Hippocampal formation (tissue), 2 donors: ENCODE measurements around the gene METAP1D.
A peak's percentile ranks its signal among the peaks of the same experiment; 100 is the strongest.
"Not testable (repeated sequence)": the region's sequence is repeated elsewhere in the genome, so short reads cannot be mapped to it uniquely, and the experiment has no call there.

Source experiments
- DNase-seq, 2 donors: peaks; one replicate each; lab custom pipeline; 2025; lab: John Stamatoyannopoulos, UW

Gene METAP1D

GRCh38 chr2:171999604-172000469 is at the start of gene METAP1D:
Gene METAP1D (plus strand): TSS chr2:171999953. CDS start chr2:171999970, 17 bp downstream.
- peak; percentile 80 to 93 for DNase-seq

DNA sequence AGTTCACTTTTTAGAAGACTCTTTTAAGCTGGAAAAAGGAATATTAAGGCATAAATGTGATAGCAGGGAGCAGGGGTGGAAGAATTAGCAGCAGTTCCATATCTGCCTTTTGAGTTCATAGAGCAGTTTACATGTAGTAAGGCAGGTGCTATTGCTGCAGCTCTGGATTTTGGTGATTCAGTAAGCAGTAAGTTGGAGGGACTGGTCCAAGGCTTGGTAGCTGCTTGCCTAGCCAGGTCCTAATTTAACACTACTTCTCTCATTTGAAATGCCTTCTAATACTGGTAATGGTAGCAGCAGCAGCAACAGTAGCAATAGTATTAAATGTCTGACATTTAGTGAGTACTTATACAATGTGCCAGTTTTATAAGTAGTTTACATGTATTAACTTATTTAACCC is 47.5 kb upstream of the METAP1D start:
- DNase-seq = no peak

DNA sequence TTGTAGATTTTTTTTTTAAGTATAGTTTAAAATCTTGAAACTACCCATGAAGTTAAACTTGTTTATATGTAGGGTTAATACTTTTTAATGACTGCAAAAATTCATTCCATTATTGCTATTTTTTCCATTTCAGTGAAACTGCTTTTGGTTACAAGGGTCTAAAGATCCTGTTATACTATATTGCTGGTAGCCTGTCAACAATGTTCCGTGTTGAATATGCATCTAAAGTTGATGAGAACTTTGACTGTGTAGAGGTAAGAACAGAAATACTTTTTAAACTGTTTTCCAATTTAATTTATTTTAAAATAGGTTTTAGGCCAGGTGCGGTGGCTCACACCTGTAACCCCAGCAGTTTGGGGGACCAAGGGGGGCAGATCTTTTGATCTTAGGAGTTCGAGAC is 47.0 kb upstream of the METAP1D start:
- DNase-seq = no peak

- DNase-seq = no peak
Observed at GRCh38 chr2:171956135-171956825, 43.5 kb upstream of the METAP1D start.

DNA sequence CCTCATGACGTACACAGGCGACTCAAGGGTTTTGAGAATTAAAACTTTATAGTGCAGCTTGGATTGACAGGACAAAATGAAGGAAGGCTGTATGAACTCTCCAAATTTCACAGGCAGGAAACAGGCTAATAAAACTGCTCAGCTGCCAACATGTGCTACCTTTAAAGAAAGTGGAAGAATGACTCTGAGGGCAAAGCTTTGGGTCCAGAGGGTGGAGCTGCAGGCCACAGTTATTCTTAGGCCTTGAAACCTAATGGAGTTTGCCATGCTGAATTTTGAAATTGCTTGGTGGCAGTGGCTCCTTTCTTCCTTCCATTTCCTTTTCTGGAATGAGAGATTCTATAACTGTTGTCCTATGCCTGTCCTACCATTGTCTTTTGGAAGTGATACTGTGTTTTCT is 42.7 kb upstream of the METAP1D start:
- DNase-seq = no peak

DNA sequence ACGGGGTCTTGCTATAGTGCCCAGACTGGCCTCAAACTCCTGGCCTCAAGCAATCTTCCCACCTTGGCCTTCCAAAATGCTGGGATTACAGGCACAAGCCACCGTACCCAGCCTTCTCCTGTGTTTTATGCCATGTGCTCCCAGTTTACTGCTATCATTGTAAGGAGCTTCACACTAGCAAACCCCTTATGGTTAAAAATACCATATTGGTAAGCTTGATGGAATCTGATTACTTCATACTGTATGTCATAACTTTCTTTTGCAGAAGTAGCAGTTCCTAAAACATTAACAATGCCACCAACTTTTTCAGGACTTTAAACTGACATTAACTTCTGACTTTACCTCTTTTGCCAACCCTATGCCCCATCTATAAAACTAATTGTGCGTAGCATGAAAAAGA is 41.3 kb upstream of the METAP1D start:
- DNase-seq = no peak

- DNase-seq = no peak
Observed at GRCh38 chr2:171959998-171960397, 39.8 kb upstream of the METAP1D start.

GRCh38 chr2:171960570-171960969 is 39.2 kb upstream of the METAP1D start:
- DNase-seq = no peak

DNA sequence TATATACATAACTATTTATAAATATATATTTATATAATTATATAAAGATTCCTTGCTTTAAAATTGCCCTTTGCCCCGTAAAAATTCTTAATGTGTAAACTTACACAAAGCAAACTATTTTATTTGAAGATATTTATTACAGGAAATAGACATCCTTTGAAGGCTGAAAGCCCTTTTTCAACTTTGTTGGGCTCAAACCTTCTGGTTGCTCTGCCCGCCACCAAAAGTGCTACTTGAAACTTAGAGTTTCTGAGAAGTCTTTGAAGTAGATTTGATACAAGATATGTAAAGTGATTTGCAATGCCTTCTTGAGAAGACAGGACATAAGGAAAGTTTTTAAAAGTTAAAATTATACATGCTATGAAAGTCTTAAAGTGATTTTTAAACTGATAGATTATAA is 36.6 kb upstream of the METAP1D start:
- DNase-seq = no peak

- no peak for DNase-seq
Observed at GRCh38 chr2:171964308-171964707, 35.4 kb upstream of the METAP1D start.

DNA sequence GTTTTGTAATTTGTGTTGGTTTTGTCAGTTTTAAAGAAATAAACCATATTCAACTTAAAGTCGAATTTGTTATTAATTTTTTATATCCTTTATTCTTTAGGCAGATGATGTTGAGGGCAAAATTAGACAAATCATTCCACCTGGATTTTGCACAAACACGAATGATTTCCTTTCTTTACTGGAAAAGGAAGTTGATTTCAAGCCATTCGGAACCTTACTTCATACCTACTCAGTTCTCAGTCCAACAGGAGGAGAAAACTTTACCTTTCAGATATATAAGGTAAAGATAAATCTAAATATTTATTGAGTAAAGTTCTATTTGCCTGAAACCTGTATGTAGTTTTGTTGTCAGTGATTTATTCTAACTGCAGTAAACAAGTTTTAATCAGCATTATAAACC is 34.5 kb upstream of the METAP1D start:
- no peak for DNase-seq

DNA sequence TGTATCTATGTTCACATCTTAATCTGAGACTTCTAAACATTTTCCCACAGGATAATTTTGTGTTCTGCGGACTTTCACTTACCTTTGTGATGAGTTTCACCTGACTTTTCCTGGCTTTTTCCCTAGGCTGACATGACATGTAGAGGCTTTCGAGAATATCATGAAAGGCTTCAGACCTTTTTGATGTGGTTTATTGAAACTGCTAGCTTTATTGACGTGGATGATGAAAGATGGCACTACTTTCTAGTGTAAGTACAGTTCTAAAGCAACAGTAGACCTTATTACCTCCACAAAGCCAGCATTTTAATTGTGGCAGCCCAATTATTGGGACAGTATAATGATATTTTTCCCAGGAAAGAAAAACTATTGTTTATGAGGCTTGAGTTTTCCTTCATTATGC is 34.1 kb upstream of the METAP1D start:
- DNase-seq = no peak

- no peak for DNase-seq
Observed at GRCh38 chr2:171966235-171966634, 33.5 kb upstream of the METAP1D start.

DNA sequence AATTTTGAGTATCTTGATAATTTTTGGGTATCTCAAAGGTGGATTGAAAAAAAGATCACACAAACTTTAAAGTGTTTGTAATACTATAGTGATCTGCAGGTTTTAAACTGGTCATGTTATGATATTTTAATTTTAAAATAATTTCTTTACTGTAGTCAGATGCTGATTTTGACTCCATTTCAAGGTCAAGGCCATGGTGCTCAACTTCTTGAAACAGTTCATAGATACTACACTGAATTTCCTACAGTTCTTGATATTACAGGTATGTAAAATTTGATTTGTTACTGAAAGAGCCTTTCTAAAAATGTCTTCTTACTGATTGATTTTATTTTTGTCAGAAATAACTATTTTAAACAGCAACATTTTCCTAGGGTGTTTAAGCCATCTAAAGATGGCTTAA is 33.1 kb upstream of the METAP1D start:
- no peak for DNase-seq

DNA sequence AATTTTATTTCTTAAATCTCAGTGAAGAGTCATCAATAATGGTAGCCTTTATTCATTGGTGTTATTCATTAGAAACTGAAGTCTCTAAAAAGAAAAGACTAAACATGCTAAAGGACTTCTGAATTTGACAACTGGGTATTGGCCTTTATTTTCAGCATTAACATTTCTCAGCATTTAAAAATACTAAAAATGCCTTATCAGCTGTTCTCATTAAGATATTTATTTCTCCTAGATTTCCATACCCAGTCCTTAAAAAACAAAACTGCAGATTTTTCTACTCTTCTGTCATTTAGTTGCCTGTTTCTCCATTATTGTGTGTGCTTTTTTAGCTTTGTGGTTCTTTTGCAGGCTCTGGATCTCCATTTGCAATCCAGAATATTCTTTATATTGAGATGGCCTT is 31.2 kb upstream of the METAP1D start:
- no peak for DNase-seq

GRCh38 chr2:171972329-171972982 is 27.3 kb upstream of the METAP1D start:
- DNase-seq = no peak

- no peak for DNase-seq
Observed at GRCh38 chr2:171979103-171979502, 20.6 kb upstream of the METAP1D start.

GRCh38 chr2:171983924-171984323 is 15.8 kb upstream of the METAP1D start:
- not testable (repeated sequence) for DNase-seq

DNA sequence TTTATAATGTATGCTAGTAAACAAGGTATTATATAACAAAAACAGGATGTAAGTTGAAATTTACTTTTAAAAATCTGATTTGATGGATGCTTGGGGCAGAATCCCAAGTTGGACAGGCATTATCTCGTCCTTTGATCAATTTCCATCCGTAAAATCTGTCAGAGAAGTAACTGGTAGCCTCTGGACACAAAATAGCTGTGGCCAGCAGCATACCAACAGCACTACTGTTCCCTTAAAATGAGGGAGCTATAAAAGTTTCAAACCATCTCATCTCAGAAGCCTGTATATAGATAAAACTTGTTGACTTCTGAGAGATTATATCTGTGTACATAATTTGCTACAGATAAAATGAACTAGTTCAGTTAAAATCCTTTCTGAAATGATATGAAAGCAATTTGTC is 14.7 kb upstream of the METAP1D start:
- DNase-seq = no peak

DNA sequence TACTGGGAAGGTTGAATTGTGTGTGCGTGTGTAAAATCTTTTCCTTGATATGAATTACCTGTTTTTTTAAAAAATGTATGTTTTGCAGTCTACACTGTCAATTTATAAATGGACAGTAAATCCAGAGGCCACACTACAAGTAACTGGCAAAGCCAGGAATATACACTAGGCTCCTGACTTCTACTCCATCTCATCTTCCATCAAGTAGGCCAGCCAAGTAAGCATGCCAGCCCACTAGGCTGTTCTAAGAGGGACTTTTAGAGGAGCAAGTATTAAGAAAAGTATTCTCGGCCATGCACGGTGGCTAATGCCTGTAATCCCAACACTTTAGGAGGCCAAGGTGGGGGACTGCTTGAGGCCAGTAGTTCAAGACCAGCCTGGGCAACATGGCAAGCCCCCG is 13.0 kb upstream of the METAP1D start:
- DNase-seq = no peak

GRCh38 chr2:171991027-171991426 is 8.7 kb upstream of the METAP1D start:
- no peak for DNase-seq

DNA sequence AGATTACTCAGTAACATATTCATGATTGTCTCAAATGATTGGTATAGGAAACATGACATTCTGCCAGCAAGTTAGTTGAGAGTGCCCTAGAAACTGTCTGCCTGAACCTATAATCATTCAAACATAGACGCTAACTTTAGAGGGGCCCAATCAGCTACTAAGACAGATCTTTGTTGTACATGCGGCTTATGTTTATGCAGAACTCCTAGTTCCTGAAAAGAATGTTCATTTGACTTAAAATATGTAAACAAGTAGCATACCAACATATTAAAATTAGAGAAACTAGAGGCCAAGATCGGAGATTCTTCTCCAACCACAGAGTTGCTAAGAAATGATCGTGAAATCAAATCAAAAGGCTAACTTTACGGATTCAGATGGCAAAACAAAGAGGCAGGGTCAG is 4.2 kb upstream of the METAP1D start:
- no peak for DNase-seq

DNA sequence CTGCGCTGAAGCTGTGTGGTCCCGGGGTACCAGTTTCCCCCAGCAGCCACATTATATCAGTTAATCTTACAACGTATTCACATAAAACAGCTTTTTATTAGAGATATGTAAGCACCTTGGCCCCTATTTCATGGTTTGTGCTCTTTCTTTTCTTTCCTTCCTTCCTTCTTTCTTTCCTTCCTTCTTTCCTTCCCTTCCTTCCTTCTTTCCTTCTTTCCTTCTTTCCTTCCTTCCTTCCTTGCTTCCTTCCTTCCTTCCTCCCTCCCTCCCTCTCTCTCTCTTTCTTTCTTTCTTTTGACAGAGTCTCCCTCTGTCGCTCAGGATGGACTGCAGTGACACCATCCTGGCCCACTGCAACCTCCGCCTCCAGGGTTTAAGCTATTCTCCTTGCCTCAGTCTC is 3.7 kb upstream of the METAP1D start:
- no peak for DNase-seq
